Measurements from ENCODE around the gene MTFP1. TPM values are rescaled to one million over a fixed set of nuclear protein-coding genes. Genes with fewer than 3 reads are reported as not detected.

The MTFP1 gene
- total and polyA plus RNA-seq, 9 of the 15 experiments (the other 6 are each of a cell fraction or from before 2014, with no cell fraction given), result 10.7 to 52.0 (median 30.1) TPM

GRCh38 chr22:30444632-30445437 is 19.3 kb downstream of the MTFP1 start (continued):
- no peak for TF ChIP-seq RREB1 (CRISPR knock-in tag; IDR thresholded peaks at IDR 0.05)
- TF ChIP-seq KLF13 (tag; IDR thresholded peaks at IDR 0.05; ENCODE audit: borderline replicate concordance, low read depth), result no peak
- TF ChIP-seq PHB (CRISPR knock-in tag; IDR thresholded peaks at IDR 0.05), result no peak; the same call in 1 of the 2 replicates
- TF ChIP-seq AFF4 (CRISPR knock-in tag; IDR thresholded peaks at IDR 0.05), result no peak
- no peak for TF ChIP-seq TSC22D4 (tag; IDR thresholded peaks at IDR 0.05)
- TF ChIP-seq CAMTA2 (CRISPR knock-in tag; conservative IDR thresholded peaks at IDR 0.05), result no peak
- TF ChIP-seq PATZ1 (CRISPR knock-in tag; IDR thresholded peaks at IDR 0.05; ENCODE audit: borderline replicate concordance), result no peak
- TF ChIP-seq RNF219 (CRISPR knock-in tag; IDR thresholded peaks at IDR 0.05), result no peak
- TF ChIP-seq HMGN3 (IDR thresholded peaks at IDR 0.05; ENCODE audit: borderline replicate concordance, extremely low read depth, insufficient read length, low read depth, low read length), result no peak
- TF ChIP-seq PTTG1 (tag; IDR thresholded peaks at IDR 0.05; ENCODE audit: low read depth), result no peak
